Adrenal gland (tissue), 5 donors: Measurements from ENCODE around the gene PIK3IP1.

Experiments
- POLR2A ChIP-seq, 2 donors: fragments of 450-650 bp; IDR thresholded peaks; one replicate each; pipeline ENCODE4 v1.6.1; 2017; ENCODE audit warnings: antibody characterized with exemption in 2 of 2, mild to moderate bottlenecking in 2 of 2, moderate library complexity in 1 of 2
- TF ChIP-seq, protein P1 (sequence below), 6 experiments: fragments of 450-650 bp in 4 of 6; fragments of 200-600 bp in 2 of 6; sonication (generic) in 1 of 6; IDR thresholded peaks; 1 replicate in 5 of 6; 2 replicates in 1 of 6; pipeline versions ENCODE4 v1.5.1 to v1.8.0; 2016 to 2021; ENCODE audit warnings: antibody characterized with exemption in 6 of 6, mild to moderate bottlenecking in 2 of 6, moderate library complexity in 1 of 6
- donor health status: DM: no; HTN: no; CAD: no.

DNA sequence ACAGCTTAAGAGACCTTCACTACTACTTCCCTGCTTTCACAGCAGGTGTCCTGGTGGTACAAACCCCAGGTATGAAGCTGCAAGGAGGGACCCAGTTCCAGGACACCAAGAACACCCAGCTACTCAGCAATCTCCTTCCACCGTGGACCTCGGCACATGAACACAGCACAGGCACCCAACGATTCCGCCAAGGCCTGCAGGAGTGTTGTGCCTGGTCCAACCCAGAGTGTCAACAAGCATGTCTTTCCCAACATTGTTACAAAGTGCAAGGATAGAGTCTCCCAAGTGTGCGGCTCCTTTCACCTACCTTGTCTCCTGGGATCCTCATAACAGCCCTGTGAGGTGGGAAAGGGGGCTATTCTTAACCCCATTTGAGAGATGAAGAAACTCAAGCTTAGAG, 42.0 kb upstream of the PIK3IP1 start:
- TF ChIP-seq, protein P1, sequence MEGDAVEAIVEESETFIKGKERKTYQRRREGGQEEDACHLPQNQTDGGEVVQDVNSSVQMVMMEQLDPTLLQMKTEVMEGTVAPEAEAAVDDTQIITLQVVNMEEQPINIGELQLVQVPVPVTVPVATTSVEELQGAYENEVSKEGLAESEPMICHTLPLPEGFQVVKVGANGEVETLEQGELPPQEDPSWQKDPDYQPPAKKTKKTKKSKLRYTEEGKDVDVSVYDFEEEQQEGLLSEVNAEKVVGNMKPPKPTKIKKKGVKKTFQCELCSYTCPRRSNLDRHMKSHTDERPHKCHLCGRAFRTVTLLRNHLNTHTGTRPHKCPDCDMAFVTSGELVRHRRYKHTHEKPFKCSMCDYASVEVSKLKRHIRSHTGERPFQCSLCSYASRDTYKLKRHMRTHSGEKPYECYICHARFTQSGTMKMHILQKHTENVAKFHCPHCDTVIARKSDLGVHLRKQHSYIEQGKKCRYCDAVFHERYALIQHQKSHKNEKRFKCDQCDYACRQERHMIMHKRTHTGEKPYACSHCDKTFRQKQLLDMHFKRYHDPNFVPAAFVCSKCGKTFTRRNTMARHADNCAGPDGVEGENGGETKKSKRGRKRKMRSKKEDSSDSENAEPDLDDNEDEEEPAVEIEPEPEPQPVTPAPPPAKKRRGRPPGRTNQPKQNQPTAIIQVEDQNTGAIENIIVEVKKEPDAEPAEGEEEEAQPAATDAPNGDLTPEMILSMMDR (IDR thresholded peaks at IDR 0.05) = no peak
- TF ChIP-seq POLR2A (IDR thresholded peaks at IDR 0.05) = no peak
